Neural cell (in vitro differentiated cells): ENCODE results near the gene FGF11.

Experiments
- CTCF ChIP-seq: fragments of 450-650 bp; IDR thresholded peaks from 2 replicates; pipeline ENCODE4 v1.5.1; 2014; ENCODE audit warnings: antibody characterized with exemption, mild to moderate bottlenecking, moderate library complexity; ENCODE audit not compliant: poor library complexity, severe bottlenecking
- EP300 ChIP-seq: fragments of 450-650 bp; conservative IDR thresholded peaks from 2 replicates; pipeline ENCODE4 v1.6.1; 2014; ENCODE audit warnings: antibody characterized with exemption, mild to moderate bottlenecking, moderate library complexity; ENCODE audit not compliant: poor library complexity, severe bottlenecking
- EZH2 ChIP-seq: fragments of 200-600, 300-800 bp; shearing (Covaris generic), sonication (generic); IDR thresholded peaks from 2 replicates; pipeline ENCODE4 v1.6.1; 2014; ENCODE audit warnings: antibody characterized with exemption, low read length, borderline replicate concordance, mild to moderate bottlenecking; ENCODE audit not compliant: insufficient read depth, poor library complexity, severe bottlenecking
- MXI1 ChIP-seq: fragments of 450-650 bp; conservative IDR thresholded peaks from 2 replicates; pipeline ENCODE4 v1.6.1; 2014; ENCODE audit warnings: antibody characterized with exemption, mild to moderate bottlenecking; ENCODE audit not compliant: poor library complexity, severe bottlenecking
- POLR2AphosphoS5 ChIP-seq: IDR thresholded peaks from 2 replicates; pipeline ENCODE4 v1.6.1; 2012
- RAD21 ChIP-seq: fragments of 450-650 bp; conservative IDR thresholded peaks from 2 replicates; pipeline ENCODE4 v1.6.1; 2014; ENCODE audit warnings: antibody characterized with exemption, mild to moderate bottlenecking, moderate library complexity
- REST ChIP-seq: IDR thresholded peaks from 2 replicates; pipeline ENCODE4 v1.6.1; 2012; ENCODE audit warnings: borderline replicate concordance
- SMC3 ChIP-seq: fragments of 450-650 bp; conservative IDR thresholded peaks from 2 replicates; pipeline ENCODE4 v1.6.1; 2014; ENCODE audit warnings: antibody characterized with exemption, mild to moderate bottlenecking, moderate library complexity; ENCODE audit not compliant: poor library complexity
- TAF1 ChIP-seq: IDR thresholded peaks from 2 replicates; pipeline ENCODE4 v1.6.1; 2012; ENCODE audit warnings: low read depth

GRCh38 chr17:7479213-7480088 lies 40.1 kb downstream of the FGF11 start, which contains the start of gene ZBTB4:
- no peak for TF ChIP-seq CTCF
- TF ChIP-seq EZH2 = no peak
- TF ChIP-seq POLR2AphosphoS5 = peak; percentile 83
- TF ChIP-seq RAD21 = peak; percentile 33
- peak; percentile 67 for TF ChIP-seq REST
- TF ChIP-seq EP300 = peak; percentile 24
- no peak for TF ChIP-seq TAF1
- peak; percentile 55 for TF ChIP-seq MXI1
- no peak for TF ChIP-seq SMC3
